ENCODE measurements around the gene ZNF385A. TPM values are rescaled to one million over a fixed set of nuclear protein-coding genes. Genes with fewer than 3 reads are reported as not detected.

The ZNF385A gene, protein sequence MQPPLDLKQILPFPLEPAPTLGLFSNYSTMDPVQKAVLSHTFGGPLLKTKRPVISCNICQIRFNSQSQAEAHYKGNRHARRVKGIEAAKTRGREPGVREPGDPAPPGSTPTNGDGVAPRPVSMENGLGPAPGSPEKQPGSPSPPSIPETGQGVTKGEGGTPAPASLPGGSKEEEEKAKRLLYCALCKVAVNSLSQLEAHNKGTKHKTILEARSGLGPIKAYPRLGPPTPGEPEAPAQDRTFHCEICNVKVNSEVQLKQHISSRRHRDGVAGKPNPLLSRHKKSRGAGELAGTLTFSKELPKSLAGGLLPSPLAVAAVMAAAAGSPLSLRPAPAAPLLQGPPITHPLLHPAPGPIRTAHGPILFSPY
- 10 to 100 TPM in 3 of 5 donors, 1 to 10 TPM in 2; 8.8 to 16.8 (median 10.3) TPM for polyA plus RNA-seq (ENCODE audit: insufficient read depth in 1 of 5, insufficient read length in 5 of 5, low replicate concordance in 1 of 5)
- long read RNA-seq, donor 1, partial matches to known transcripts = 0 of 2 reads
- long read RNA-seq, donor 1, other reads (novel, unspliced or antisense) = 0 of 2 reads
- long read RNA-seq, donor 2, partial matches to known transcripts = 0 of 2 reads
- long read RNA-seq, donor 2, other reads (novel, unspliced or antisense) = 0 of 2 reads
- long read RNA-seq, donor 3, partial matches to known transcripts = 0 of 3 reads
- long read RNA-seq, donor 3, other reads (novel, unspliced or antisense) = 0 of 3 reads
- long read RNA-seq, donor 4, partial matches to known transcripts = 0 of 1 reads
- long read RNA-seq, donor 4, other reads (novel, unspliced or antisense) = 0 of 1 reads
- long read RNA-seq, donor 5, partial matches to known transcripts = 0 of 6 reads
- long read RNA-seq, donor 5, other reads (novel, unspliced or antisense) = 0 of 6 reads
- long read RNA-seq, donor 6, partial matches to known transcripts = 0 of 1 reads
- long read RNA-seq, donor 6, other reads (novel, unspliced or antisense) = 0 of 1 reads
- long read RNA-seq, donor 7, partial matches to known transcripts = 0 of 1 reads
- long read RNA-seq, donor 7, other reads (novel, unspliced or antisense) = 0 of 1 reads
- long read RNA-seq, donor 8, partial matches to known transcripts = 0 of 2 reads
- long read RNA-seq, donor 8, other reads (novel, unspliced or antisense) = 0 of 2 reads

DNA sequence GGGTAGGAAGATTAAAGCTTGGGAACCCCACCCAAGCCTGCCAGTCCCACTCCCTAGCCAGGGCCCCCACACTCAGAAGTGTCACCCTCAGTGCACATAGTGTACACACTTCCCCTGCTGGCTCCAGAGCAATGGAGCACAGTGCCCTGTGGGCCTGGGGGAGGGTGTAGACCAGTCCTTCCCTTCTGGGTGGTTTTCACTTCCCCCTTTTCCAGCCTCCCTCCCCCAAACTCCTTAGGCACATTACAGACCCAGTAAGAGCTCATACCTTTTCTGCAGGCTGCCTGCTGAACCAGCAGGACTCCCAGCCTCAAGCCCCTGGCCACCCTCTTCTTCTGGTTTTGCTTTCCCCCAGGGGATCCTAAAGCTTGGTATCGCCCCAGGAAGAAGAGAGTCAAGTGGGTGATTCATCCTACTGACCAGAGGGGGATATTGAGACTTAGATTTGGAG lies at the start of gene ZNF385A:
Gene ZNF385A, minus strand, starts transcription at position 143 of the 451 bp plus-strand sequence. CDS start 219 bp downstream, outside the sequence.
- no peak for DNase-seq

DNA sequence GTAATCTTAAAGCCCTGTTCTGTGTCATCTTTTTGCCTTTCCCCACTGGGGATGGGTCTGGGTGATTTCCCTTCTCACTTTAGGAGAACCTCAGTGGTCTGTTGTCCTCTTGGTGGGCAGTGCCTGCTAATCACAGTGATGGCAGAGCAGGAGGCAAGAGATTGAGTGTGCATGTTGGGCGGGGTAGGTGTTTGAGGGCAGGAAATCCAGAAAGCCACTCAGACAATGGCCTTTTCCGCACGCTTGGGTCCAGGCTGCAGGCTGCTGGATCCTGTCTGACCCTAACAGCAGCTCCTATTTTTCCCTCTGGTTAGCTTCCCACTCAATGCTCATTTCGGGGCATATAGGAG lies 48.3 kb upstream of the ZNF385A start:
- DNase-seq = no peak

DNA sequence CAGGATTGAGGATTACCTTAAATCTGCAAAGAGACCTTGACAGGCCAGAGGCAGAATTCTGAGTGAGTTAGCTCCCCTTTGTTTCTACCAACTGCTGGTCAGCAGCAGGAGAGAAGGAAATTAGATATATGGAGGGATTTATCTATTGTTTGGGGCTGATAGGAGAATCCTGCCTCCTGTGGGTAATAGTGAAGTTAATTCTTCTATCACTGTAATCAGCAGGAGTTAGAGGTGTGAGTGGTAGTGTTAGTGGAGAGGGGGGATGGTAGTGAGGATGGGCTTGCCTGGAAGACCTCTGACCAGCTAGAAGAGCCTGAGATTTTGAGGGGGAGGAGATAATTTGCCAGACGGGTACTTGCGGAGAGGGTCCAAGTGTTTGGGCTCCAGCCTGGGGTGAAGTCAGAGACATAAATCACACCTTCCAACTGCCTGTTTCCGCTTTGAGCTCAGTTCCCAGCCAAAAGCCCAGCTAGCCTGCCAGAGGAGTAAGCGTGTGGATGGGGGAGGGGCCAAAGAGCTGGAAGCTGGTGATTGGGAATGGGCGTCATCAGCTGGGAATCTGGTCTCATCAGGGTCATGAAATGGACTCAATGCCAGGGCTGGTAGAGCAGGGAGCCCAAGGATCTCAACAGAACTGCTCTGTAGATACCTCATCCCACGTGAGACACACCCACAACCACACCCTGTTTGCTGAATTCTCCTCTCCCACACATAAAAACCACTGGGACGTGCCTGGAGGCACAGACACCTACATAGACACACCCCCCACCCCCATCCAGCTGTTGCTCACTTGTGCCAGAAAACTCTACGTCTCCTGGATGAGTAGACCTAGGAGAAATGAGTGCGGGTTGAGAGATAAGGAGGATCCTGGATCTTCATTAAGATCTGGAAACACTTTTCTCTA lies 47.6 kb upstream of the ZNF385A start:
- no peak for DNase-seq

DNA sequence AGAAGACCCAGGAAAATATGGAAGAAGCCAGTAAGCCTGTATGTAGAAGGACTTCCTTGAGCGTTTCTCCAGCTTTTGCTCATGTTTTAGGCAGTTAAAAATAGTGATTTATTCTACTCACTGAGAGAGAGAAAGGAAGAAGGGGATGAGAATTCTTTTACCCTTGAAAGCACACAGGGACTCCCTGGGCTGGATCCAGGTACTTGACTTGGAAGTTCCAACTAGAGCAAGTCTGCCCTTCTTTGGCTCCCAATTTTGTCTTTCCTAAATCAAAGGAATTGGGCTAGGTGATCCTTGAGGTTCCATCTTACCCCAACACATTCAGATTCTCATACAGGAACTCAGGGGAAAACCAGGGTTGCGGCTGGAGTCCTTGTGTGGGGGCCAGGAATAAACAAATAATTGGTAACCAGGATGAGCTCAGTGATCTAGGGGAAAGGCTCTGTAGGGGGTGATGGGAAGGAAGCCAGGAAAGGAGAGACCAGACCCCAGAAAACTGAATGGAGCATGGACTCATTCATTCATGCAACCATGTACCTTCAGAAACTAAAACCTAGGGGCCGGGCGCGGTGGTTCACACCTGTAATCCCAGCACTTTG lies 46.0 kb upstream of the ZNF385A start:
- no peak for DNase-seq

DNA sequence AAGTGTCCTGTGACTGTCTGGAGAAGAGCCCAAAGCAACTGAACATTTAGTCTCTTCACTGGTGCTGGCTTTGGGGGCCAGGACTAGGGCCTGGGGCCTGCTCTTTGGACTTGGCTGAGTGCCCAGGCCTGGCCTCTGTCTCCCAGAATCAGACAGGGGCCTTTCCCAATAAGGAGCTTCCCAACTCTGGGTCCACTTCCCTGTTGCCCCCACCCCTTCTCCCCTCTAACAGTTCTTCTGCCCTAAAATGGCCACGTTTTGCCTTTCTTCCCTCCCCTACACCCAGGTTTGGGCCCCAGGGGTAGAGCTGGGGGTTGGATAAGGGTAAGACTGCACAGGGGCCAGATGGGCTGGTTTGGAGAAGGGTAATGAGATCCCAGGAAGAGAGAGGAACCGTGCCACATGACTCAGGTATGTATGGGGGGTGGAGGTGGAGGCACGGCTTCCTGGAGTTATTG lies 44.5 kb upstream of the ZNF385A start:
- DNase-seq = no peak

DNA sequence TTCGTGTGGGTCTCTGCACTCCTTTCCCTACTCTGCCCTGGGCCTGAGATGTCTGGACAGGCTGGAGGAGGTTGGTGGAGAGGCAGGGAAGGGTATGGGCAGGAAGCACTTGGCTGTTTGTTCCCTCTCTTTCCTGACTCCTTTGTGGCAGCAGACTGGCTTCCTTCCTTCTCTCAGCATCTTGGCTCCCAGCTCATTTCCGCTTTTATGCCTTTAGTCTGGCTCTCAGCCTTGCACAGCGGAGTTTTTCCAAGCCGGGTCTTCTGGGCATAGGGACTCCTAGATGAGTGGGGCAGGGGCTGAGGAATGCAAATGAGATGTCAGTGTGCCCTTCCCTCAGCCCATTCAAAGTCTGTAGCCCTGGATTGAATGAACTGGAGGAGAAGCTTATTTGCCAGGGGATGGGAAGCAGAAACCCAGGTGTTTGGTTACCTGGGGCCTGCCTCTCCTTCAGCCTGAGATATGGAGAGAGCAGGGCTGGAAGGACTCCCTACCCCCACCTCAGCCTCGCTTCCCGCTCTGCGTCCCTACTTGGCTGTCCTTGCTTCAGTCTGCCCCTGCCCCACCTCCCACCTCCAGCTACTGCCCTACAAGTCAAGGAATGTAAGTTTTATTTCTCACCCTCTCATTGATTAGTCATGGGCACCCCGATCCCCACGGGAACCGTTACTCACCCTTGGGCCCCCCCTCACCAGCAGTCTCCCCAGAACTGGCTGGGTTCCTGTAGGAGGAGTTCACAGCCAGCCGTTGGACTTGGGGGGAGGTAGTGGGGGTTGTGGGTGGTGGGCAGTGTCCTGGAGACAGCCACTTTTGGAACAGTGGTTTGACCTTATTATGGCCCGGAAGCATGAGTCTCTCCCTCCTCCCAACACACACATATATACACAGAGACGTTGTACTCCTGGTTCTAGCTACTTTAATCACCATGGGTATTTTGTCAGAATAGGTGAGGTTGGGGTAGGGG lies 43.8 kb upstream of the ZNF385A start:
- DNase-seq = no peak

DNA sequence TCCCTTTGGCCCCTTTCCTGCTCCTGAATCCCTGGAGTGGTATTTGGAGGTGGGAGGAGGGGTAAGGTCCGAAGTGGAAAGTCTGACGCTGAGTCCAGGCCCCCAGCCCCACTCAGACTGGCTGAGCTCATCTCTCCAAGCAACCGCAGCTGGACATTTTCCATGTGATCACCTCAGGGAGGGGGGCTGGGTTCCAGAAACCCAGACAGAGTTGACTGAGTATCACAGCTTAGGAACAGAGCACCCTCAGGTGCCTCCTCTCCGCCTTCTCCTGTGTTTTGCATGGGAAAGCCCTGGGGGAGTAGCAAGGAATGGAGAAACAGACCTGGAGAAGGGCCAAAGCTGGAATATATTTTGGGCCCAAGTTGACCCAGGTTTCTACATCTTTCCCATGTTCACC lies 42.6 kb upstream of the ZNF385A start:
- DNase-seq = no peak

DNA sequence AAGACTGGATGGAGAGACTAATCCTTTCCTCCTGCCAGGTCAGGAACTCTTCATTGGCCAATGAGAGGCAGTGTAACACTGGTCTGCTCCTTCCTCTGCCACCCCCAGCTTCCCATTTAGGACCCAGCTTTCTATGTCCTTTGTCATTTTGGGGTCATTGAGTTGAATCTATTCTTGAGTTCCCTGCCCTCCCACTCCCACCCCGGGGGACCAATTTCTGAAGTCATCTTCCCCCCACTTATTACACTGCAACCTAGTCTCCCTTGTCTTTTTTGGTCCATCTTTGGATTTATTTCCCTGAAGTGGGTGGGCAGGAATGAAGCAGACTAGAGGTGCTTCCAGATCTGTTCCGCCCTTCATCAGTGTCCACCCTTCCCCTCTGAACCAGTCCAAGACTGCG lies 42.2 kb upstream of the ZNF385A start:
- no peak for DNase-seq

DNA sequence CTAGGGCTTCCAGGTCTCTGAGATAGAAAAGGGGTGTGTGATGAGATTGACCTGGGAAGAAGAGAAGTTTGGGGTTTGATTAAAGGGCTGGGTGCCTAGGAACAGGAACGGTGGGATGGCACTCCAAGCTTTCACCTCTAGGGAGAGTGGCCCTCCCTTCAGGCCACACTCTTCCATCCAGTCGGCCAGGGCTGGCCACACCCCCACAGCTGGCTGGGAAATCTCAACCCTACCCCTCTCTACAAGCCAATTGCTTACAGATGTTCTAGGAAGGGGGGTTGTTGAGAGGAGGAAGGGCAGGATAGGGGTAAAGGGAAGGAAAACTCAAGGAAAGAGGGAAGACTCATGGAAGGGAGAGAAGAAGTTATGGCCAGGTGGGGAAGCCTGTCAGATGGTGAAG lies 41.2 kb upstream of the ZNF385A start:
- DNase-seq = no peak

DNA sequence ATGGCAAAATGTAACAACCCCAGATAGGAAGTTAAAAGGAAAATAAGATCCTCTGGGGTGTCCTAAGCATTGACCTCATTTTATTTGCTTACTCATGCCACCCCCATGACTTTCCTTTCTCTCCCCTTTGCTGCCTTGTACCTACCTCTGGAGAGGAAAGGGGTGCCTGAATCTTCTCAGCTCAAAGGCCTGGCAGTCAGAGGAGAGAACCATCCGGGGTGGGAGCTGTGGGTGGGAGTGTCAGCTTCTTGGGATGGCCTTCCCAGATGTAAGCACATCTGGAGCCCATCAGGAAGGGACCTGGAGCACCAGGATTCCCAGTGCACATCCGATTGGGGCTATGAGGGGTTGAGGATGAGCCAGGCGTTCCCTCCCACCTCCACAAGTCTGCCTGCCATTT lies 39.7 kb upstream of the ZNF385A start:
- no peak for DNase-seq

DNA sequence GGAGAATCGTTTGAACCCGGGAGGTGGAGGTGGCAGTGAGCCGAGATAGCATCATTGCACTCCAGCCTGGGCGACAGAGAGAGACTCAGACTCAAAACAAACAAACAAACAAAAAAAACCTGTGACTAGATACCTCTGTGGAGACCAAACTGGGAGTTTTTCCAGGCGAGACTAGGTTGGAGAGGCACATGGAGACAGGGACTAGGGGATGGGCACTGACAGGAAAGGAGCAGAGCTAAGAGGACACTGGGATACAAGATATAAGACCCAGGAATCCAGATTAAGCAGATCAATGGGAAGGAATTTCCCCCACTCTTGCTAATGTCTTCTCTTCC lies 39.2 kb upstream of the ZNF385A start:
- DNase-seq = no peak

DNA sequence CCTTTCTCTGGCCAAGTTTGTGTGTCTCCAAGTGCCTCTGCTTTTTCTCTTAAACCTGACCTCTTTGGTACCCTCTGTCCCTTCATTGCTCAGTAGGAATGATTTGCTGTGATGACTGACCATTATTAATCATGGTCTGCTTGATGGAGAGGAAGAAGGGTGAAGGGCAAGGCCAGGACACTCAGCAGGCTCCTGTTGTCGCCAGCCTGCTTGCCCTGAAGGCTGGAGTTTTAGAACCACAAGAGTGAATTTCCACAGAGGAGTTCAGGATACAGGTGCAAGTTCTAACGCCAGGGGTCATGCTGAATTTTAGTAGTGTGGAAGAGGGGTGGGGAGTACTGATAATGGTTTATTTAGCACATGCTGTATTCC lies 37.3 kb upstream of the ZNF385A start:
- DNase-seq = no peak

DNA sequence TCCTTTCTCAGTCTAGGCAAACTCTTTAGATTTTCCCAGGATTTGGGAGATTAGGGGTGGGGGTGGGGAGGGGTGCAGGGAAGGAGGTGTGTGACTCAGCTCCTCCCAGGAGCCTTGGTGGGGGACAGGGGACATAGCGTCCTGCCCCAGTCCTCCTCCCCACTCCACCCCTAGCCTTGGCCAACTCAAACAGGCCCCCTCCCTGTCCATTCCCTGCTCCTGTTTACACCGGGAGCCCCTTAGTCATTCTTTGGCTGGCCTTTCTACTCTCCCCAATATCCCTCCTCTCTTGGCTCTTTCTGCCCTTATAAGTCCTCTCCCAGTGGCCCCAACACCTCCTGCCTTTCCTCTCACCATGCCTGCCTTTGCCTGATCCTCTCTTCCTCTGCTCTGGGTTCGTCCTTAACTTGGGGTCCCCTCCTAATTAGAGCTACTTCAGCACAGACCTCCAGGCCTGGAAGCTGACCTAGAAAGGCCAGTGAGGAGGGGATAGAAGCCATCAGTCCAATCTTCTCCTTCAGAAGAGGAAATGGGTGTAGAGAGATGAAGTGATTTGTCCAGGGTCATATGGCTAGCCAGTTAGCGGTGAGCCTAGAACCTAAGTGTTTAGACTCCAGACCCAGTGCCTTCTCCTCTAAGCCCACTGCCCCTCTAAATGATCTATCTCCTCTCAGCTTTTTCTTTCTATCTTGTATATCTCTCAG lies 36.8 kb upstream of the ZNF385A start:
- no peak for DNase-seq

DNA sequence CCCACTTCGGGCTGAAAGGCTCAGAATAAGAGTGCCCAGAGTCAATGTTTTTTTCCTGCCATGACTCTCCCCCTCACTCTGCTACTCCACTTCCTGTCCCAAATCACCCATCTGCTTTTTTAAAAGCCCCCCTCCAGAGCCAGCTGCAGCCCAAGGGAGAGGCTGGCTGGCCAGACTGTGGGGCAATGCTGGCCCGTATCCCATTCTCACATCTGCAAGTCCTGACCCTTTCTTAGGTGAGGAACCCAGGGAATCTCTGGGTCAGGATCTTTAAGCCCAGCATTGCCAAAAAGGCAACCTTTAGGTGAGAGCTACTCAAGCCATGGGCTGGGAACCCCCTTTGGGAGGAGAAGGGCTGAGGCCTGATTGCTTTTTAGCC lies 36.2 kb upstream of the ZNF385A start:
- DNase-seq = no peak

DNA sequence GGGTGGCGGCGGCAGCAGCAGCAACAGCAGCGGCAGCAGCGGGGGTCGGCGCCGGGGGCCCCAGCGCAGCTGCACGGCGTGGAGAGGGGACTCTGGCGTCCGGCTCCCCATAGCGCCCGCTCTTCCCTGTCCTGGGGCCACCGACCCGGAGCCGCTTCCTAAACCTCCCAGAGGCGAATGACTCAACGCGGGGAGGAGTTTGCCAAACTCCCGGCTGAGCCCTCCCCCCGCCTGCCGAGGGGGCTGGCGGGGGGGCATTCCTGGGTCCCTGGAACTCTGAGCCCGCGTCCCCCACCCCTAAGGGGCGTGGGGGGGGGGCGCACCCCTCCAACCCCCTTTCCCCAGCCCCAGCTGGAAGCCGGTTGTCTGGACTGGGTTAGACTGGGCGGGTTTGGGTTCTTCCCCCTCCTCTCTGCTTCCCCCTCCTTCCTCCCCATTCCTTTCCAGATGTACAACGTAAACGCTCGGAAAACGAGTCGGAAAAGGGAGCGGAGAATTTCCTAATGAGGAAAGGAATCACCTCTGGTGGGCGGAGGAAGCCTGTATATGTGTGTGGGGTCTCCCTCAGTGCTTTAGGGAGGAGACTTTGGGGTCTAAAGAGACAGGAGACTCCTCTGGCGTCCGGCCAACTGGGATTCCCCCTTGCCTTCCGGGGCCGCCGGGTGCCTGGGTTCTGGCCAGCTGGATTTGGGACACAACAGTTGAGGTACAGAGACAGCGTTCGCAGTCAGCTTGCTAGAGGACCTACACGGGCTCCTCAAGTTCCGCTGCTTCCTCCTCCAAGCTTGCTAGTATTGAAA lies 34.8 kb upstream of the ZNF385A start, which contains the start of gene ITGA5:
Gene ITGA5, minus strand, starts transcription at position 179 of the 800 bp plus-strand sequence. Its CDS starts 68 bp downstream, at position 111.
- DNase-seq = peak; percentile 68 to 69

DNA sequence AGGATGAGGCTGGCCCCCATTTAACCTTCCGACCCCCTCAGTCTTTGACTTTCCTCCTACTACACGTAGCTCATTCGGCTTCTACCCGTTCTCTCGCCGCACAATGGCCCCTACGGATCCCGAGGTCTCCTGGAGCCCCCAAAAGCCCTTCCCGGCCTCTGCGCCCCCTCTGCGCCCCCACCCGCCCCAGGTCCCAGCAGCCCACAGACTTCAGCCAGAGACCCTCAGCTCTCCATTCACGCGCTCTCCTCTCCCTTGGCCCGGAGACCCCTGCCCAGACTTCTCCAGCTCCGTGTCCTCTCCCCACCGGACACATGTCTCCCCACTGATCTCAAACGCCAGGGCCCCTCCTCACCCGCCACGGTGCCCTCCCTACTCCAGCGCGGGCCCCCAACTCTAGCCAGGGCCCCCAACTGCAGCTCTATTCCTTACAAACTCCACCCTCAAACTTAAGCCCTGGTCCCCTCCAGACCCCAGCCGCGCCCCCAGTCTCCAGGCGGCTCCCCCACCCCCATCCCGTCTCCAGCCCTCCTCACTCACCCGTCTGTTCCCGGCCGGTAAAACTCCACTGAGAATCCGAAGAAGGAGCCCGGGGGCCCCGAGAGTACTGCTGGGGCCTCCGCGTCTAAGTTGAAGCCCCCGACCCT lies 34.0 kb upstream of the ZNF385A start:
- DNase-seq = no peak

DNA sequence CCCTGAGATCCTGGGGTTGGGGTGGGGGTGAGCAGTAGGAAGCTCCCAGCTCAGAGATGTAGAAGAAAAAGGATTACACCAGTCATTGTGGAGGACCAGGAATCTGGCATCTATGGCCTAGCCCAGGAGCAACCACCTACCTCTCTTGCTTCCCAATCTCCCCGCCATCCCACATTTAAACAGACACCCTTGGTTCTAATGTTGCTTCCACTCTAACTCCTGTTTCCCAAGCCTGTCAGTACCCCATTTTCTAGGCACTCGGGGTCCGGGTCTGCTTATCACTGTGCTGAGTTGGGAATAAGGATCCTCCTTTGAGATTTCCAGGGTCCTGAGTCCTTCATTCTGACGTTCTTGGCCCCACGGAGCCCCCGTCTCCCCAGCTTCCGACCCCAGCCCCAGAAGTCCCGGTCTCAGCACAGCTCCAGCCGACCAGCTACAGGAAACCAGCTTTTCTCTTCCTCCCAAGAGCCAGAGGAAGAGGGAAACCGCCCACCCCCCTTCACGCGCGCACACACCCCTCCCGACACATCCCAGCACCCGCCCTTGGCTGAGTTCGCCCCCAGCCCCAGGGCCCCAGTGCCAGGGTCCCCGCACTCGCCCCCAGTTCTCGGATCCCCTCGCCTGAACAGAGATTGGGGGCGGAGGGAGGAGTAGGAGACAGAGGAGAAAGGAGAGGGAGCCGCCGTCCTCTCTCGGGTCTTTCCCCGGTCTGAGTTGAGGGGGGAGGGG lies 33.3 kb upstream of the ZNF385A start:
- no peak for DNase-seq
